ENCODE measurements around the gene COX4I1.
"Not testable (repeated sequence)": the region's sequence is repeated elsewhere in the genome, so short reads cannot be mapped to it uniquely, and the experiment has no call there.

Gene COX4I1

GRCh38 chr16:85826686-85827247 is 27.3 kb downstream of the COX4I1 start:
- DNase-seq = no peak

- no peak for DNase-seq
These were observed 28.7 kb downstream of the COX4I1 start for GRCh38 chr16:85828166-85828565.

- no peak for DNase-seq
These were observed 29.8 kb downstream of the COX4I1 start for GRCh38 chr16:85829171-85829719.

GRCh38 chr16:85829751-85830445 is 30.4 kb downstream of the COX4I1 start:
- DNase-seq = no peak

- DNase-seq = no peak
These were observed 31.3 kb downstream of the COX4I1 start for GRCh38 chr16:85830821-85831220.

GRCh38 chr16:85832570-85833218 is 33.2 kb downstream of the COX4I1 start:
- no peak for DNase-seq

- DNase-seq = no peak
These were observed 33.9 kb downstream of the COX4I1 start for GRCh38 chr16:85833219-85833920.

- DNase-seq = no peak
These were observed 35.2 kb downstream of the COX4I1 start for GRCh38 chr16:85834741-85835140.

- no peak for DNase-seq
These were observed 35.8 kb downstream of the COX4I1 start for GRCh38 chr16:85835227-85835751.

- DNase-seq = no peak
These were observed 36.6 kb downstream of the COX4I1 start for GRCh38 chr16:85835956-85836705.

- no peak for DNase-seq
These were observed 37.4 kb downstream of the COX4I1 start for GRCh38 chr16:85836706-85837582.

- DNase-seq = not testable (repeated sequence)
These were observed 38.2 kb downstream of the COX4I1 start for GRCh38 chr16:85837654-85838053.

- DNase-seq = no peak
These were observed 38.9 kb downstream of the COX4I1 start for GRCh38 chr16:85838381-85838780.

GRCh38 chr16:85838876-85839585 is 39.5 kb downstream of the COX4I1 start:
- no peak for DNase-seq

- DNase-seq = no peak
These were observed 40.3 kb downstream of the COX4I1 start for GRCh38 chr16:85839681-85840240.

GRCh38 chr16:85840395-85840794 is 40.9 kb downstream of the COX4I1 start:
- DNase-seq = no peak

- DNase-seq = no peak
These were observed 41.3 kb downstream of the COX4I1 start for GRCh38 chr16:85840801-85841200.

- DNase-seq = no peak
These were observed 42.9 kb downstream of the COX4I1 start for GRCh38 chr16:85842435-85842834.

GRCh38 chr16:85842848-85843247 is 43.4 kb downstream of the COX4I1 start:
- DNase-seq = no peak

GRCh38 chr16:85843471-85844168 is 44.1 kb downstream of the COX4I1 start:
- DNase-seq = no peak

Data from amniotic stem cell (primary cell).